GM18873 (cell line): ENCODE measurements around the gene POU2AF3.
A peak's percentile ranks its signal among the peaks of the same experiment; 100 is the strongest.
"Not testable (repeated sequence)": the region's sequence is repeated elsewhere in the genome, so short reads cannot be mapped to it uniquely, and the experiment has no call there.

ENCODE experiments used
- ATAC-seq: cut with Tn5 transposase; IDR thresholded peaks from one replicate; pipeline ENCODE4 v1.9.1; 2021; ENCODE audit warnings: mild to moderate bottlenecking, moderate library complexity, moderate number of reproducible peaks; ENCODE audit not compliant: unreplicated experiment, low FRiP score

The POU2AF3 gene

DNA sequence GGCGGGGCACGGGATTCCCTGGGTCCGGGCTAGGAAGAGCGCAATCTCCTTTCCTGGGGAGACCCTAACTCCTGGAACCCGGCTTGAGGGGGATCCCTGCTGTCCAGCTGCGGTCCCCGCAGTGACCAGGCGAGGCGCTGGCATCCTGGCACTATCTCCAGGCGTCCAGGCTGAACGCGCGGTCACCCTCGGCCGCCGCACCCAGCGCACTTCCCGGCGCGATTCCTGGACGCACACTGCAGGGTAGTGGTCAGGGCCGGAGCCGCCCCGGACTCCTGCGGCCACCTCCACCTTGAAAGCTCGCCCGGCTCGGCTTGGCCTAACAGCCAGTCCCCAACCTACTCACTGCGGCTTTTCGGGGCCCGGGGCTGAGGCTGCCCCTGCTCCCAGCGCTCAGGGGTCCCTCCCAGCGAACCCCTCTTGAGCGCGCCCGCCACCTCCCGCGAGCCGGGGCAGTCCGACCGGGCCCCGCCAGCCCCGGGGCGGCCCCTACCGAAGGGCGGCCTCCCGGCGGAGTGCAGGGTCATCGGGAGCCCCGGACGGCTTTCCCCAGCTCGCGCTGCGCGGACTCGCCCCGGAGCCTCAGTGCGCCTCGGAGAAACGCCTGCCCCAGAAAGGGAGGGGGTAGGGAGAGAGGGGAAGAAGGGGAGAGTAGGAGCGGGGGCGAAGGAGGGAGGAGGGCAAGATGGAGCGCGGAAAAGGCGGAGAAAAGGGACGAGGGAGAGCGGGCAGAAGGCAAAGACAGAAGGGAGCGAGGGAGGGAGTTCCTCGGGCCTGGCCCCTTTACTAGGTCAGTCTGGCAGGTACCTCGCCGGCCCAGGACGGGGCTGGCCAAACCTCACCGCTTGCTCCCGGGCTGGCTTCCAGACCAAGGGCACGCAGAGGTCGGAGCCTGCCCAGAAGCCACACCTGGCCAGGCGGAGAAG, 1.0 kb downstream of the POU2AF3 start:
- peak; percentile 51 for ATAC-seq

DNA sequence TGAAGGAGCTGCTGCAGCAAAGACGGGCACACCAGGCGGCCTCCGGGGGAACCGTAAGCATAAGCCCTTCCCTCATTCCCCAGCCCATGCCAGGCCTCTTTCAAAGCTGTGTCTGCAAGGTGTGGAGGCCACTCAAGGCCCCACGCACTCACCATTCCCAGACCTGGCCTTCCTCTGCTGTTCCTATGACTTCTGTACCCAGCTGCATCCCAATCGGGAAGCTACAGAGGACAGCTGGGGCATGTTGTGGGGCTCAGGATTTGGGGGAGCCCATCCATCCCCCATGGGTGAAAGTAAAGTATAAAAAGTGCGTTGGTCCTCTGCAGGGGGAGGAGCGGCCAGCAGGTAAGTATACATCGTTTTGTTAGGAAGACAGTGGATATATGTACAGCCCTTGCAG, 2.2 kb downstream of the POU2AF3 start:
- no peak for ATAC-seq

DNA sequence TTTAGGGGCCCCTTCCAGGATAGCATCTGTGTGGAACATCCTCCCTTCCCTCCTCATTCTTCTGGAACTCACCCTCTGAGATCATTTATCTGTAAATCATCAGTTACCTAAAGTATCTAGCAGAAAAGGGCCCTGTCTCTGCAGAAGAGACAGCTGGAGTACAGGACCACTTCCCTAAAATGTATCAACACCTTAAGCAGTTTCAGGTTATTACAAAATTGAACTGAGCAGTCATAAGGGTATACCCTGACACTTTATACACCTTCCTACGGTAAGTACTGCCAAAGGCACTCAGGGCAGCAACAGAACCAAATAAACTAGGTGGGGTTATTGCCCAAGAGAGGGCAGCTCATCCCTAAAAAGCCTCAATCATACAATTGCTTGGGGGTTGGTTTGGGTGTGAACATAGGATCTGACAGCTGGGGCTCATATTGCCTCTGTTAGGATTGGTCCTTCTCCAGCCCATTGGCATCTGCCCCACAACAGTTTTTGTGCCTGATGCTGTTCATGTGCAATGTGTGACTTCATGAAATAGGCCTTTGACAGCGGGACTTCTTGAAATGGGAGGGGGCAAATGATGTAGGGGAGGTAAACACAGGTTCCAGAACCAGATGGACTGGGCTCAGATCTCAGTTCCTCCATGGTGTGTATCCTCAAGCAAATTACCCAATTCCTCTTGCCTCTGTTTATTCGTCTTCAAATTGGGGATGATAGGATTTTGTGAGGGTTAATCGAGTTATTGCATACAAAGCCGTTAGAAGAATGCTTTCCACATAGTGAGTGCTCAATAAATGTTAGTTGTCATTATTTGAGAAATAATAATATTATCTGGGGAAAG, 2.9 kb downstream of the POU2AF3 start:
- no peak for ATAC-seq

DNA sequence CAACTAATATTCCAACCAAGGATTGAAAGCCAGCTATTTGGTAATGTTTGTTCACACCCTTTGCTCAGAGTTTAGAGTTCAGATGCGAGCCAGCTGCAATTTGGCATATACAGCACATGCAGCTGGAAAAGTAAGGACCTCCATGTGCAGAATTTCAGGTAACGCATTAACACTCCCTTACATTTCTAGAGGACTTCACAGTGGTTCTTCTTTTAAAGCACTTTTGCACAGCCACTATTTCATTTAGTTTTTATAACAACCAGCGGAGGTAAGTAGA, 3.4 kb downstream of the POU2AF3 start:
- no peak for ATAC-seq

DNA sequence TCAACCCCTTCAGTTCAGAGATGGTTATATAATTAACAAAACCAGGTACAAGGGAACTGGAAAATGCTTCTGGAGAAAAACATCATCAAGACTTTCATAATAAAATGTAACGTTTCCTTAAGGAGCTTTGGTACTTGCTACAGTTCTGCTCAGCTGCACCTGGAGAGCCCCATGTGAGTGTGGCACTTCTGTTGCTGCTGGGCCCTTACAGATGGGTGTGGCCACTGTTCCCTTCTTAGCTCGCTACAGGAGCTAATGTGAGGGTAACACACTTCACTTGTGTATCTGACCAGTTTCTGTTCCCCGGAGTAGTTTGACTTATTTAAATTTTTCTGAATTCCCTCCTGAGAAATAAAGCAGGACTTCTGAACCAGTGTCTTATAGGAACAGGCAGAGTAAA, 4.0 kb downstream of the POU2AF3 start:
- ATAC-seq = no peak

DNA sequence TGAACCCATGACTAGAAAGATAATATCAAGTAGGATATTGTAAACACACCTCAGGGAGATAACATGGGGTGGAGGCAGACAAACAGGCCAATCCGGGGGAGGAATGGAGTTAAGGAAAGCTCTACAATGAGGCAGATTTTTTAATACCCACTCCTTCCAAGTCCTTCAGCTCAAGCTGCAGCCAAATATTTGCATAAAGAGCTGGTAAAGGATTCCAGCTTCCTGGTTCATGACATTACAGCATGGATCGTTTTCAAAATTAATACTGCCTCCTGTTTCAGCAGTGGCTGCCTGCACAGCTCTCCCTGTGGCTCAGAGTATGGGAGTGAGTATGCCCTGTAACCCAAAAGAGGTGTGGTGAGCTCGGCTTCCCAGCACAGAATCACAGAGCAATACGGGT, 5.1 kb downstream of the POU2AF3 start:
- no peak for ATAC-seq

DNA sequence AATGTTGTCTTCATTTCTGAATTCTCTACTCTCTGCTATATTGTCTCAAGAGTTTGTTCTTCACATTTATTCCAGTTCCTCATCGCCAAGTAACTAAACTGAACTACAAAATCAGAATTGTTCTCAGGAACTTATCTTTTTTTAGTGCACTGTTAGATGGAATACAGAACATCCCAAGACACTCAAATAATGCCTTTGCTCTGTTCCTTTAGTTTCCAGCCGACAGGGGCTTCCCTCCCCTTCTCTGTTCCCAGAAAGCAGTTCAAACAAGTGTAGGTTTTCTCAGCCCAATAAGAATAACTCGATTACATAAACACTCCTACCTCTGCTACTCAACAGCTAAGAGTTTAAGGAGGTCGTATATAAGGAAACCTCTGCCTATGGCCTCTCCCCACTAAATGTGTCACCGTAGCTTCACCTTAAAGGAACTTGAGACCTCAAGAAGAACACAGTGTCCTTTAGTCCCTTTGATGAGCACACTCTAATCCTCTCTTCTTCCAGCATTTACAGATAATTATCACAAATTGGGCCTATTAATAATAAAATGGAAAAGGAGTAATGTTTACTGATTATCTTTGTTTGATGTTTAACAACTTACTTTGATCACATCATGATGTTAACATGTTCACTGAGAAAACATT, 6.9 kb downstream of the POU2AF3 start:
- no peak for ATAC-seq

DNA sequence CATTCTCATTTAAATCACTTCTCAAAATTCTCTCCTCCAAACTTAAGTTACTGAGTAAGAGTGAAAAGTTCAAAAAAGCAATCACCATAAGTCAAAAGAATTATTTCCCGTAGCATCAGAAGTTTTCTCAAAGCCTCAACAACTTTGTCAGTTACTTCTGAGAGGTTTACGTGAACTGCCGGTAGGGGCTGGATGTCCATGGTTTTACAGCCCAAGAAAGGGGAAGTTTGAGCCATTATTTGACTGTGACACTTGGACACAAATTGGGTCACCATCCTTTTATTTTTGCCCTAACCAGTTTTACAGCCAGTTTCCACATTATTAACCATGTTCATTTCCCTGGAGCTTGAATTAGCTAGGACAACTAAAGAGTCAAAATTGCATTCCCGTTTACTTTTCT, 7.5 kb downstream of the POU2AF3 start:
- no peak for ATAC-seq

DNA sequence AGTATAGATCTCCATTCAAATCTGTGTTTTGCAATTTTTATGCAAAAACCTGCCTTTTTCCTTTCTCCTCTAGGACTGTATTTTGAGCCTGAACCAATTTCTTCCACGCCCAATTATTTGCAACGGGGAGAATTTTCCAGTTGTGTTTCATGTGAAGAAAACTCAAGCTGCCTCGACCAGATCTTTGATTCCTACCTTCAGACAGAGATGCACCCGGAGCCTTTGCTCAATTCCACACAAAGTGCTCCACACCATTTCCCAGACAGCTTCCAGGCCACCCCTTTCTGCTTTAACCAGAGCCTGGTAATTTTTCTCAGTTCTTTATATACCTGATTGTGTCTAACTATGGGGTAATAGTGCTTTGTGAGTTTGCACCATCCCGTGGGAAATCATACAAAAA, 8.0 kb downstream of the POU2AF3 start:
- no peak for ATAC-seq

DNA sequence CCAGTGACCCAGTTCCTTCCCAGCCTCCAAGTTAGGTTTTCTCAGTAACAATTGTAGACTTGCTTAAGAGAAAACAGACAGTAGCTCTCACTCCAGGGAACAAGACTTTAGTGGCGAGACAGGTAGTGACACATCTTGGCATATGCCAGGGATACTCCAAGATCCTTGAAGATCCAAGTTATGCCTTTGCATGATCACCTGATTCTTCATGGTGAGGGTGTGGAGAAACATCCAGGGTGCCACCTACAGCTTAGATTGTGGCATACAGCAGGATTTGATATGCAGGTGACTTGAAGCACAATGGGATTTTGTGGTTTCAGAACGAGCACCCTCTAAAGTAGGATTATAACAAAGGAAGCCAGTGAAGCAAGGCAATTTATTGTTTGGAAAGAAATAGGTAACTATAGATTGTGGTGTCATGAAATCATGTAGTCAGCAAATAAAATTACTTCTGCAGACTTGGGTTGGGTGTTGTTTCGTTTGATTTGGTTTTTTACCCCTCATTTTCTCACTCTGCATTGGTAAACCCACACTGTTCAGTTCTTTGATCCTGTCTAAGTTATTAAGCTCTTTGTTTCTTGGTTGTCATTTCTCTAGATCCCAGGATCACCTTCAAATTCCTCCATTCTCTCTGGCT, 9.2 kb downstream of the POU2AF3 start:
- ATAC-seq = no peak

DNA sequence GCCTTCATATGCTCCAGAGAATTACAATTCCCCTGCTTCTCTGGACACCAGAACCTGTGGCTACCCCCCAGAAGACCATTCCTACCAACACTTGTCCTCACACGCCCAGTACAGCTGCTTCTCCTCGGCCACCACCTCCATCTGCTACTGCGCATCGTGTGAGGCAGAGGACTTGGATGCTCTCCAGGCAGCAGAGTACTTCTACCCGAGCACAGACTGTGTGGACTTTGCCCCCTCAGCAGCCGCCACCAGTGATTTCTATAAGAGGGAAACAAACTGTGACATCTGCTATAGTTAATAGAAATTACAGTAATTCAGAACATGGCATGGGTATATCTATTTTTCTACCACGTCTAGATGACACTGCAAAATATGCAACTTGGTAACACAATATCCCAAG, 9.8 kb downstream of the POU2AF3 start:
- no peak for ATAC-seq

DNA sequence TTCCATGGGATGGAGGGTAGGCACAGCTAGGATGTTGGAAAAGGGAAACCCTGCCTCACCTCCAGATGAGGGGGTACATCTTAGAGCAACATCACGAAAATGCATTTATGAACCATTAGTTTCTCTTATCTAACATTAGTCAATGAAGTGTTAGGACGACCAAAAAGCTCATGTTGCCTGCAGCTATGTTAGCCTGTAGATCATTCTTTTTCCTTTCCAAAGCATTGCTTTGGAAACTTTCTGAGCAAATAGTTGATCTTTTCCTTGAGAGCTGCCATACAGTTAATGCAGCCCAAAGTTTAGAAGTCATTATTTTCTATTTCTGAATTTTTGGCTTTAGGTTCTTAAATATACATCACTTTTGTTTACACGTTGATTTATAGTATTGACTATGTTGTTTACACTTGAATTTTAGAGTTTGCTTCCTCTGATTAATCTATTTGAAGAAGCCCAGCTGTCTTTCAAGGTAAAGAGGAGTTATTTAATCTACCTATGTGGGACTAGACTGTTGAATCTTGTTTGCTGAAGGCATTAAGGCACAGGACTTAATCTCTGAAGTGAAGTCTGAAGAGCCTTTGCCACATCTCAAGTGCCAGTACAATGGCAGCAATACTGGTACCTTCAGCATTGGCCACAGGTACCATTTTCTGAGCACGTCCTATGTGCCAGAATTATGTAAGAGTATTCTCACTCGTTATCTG, 11.0 kb downstream of the POU2AF3 start:
- ATAC-seq = no peak

DNA sequence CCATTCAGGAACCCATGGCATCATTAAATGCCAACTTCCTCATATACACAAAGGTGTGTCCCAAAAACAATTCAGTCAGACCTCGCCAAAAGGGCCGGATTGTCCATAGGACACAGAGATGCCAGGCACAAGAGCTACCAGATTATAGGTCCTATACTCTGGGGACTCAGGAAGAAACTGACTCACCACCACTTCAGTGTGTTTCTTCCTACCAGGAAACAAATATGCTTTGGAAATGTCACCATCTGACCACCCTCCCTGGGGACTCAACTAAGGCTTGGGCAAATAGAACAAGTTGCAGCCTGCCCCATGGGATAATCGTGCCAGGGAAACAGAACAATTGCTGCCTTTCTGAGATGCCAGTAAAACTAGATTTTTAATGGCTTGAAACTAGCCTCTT, 11.7 kb downstream of the POU2AF3 start:
- no peak for ATAC-seq

DNA sequence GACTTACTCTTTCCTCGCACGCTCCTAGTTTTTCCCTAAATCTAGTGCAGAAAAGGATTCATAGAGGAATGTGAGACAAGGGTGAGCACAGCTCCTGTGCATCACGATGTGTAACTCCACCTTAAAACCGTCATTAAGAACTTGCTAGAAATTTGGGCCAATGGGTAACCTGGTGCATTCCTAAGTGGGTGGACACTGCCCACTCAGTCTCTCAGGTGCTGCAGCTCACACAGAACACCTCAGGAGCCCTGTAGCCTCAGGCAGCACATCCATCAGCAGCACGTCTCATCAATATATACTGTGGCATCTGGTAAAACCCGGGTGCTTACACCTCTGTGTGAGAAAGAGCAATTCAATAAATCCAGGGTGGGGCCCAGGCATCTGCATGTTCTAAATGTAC, 12.4 kb downstream of the POU2AF3 start:
- ATAC-seq = no peak

DNA sequence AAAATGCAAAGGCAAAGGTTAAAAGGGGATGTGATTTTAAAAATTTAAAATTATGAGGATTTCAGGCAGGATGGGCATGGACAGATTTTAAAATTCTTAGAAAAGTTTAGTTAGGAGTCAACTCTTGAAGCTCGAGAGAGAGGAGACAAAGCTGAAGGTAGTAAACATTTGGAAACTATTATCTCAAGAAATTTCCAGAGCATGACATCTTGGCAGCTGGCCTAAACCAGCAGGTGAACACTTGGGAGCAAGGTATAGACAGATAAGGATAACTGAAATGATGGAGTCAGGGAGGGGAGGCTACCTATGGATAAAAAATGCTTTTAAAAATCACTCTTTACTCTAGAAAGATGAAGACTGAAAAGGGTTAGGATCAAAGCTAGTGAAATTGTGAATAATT, 13.7 kb downstream of the POU2AF3 start:
- no peak for ATAC-seq

DNA sequence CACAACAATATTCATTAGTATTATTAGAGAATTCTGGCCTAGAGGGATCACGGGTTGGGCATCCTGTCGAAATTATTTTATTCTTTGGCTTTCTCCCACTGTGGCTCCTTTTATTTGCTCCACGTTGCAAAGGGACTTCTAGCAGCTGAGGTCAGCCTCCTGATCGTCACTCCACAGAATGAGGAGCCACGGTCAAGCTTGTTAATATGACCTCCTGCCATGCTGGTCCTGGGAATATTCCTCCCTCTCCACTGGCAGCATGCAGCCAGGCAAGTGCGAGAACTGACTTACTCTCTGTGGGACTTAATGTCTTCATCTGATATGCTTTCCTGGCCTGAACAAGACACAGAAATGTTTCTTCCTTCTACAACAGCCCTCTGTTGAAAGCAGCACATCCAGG, 20.9 kb downstream of the POU2AF3 start:
- ATAC-seq = no peak

DNA sequence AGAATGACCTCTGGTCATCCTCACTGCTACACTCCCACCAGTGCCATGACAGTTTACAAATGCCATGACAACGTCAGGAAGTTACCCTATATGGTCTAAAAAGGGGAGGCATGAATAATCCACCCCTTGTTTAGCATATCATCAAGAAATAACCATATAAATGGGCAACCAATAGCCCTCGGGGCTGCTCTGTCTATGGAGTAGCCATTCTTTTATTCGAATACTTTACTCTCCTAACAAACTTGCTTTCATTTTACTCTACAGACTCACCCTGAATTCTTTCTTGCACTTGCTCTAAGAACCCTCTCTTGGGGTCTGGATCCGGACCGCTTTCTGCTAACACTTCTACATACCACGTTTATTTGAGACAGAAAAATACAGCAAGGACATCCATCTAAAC, 21.9 kb downstream of the POU2AF3 start:
- not testable (repeated sequence) for ATAC-seq

DNA sequence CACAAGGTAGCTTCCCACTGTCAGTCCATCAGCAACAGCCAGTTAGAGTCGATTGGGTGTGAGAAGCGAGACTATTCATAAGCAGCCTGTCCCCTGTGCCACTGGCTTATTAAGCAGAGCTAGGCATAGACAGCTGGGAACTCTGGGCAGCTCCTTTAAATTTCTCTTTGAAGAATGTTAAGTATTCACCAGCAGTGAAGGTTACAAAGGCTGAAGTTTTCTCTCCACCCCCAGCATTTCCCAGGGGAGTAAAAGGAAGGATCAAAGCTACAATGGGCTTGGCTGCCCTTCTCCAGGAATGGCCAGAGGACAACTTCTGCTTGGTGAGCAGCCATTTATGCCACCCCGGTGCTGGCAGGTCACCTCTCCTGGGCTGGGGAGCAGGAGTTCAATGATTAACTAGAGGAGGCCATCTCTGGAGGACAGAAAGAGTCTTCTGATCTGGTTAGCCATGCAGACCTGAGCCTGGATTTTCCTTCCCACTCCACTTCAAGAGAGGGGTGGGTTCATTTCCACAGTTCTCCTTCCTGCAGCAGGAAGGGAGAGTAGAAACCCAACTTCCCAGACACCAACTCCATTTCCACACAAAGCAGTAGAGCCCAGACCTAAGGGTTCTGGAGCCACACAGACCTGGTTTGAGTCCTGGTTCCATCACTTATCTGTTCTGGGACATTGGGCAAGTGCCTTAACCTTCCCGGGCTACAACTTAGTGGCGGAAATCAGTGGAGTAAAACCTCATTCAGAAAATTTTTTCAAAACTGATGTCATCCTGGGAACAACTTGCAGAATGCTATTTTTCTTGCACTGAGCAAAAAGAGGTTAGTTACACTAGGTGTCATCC, 22.6 kb downstream of the POU2AF3 start:
- ATAC-seq = no peak

DNA sequence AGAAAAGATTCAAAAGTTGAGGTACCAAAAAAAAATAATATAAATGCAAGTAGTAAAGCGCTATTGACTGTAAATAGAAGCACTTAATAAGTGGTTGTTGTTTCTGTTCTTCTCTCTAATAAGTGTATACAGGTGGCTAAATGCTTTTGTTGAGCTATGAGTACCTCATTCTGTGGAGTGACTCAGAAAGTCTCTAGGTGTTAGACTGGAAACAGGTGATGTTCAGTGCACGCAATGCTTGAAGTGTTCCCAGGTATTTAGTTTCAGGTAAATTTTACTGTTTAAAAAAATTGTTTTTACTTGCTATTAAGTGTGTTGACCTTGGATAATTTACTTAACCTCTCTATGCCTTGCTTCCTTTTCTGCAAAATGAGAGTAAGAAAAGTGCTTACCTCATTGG, 24.2 kb downstream of the POU2AF3 start:
- ATAC-seq = no peak
